HepG2 (cell line): ENCODE measurements around the gene TP53BP2. TPM values are rescaled to one million over a fixed set of nuclear protein-coding genes. Genes with fewer than 3 reads are reported as not detected.

ENCODE experiments used
- ATAC-seq: fragments of 200-7000 bp; cut with Tn5 transposase; 3 replicates; pipeline ENCODE4 v1.9.1; 2020; ENCODE audit warnings: mild to moderate bottlenecking, moderate library complexity
- BruUV-seq: library from RNA; stranded (reverse); fragments of 400-500 nt; replicated peaks from 2 replicates; lab custom pipeline; 2021; lab: Mats Ljungman, UMichigan
- CTCF ChIA-PET: fragments of 300-600 bp; formaldehyde crosslinking; extraction: SDS; loops from one replicate; lab custom pipeline; 2021; ENCODE audit warnings: low total read pairs, inconsistent platforms, low intra/inter-chr PET ratio; lab: Yijun Ruan, JAX
- POLR2A ChIA-PET: fragments of 350-600 bp; sonication (Branson Sonifier 250); formaldehyde crosslinking; loops from one replicate; lab custom pipeline; 2020; ENCODE audit warnings: antibody characterized with exemption, inconsistent platforms; lab: Yijun Ruan, JAX
- DNase-seq: peaks from one replicate; pipeline ENCODE4 v3.0.0-alpha.2; 2015; ENCODE audit warnings: low spot score
- FAIRE-seq: peaks from 3 replicates; lab custom pipeline; 2011; peaks lifted over from hg19 to GRCh38; lab: Jason Lieb, UNC
- H2AFZ ChIP-seq: one replicate; pipeline ENCODE4 v1.6.1; 2011; ENCODE audit warnings: low read length, inconsistent platforms
- H3K27ac ChIP-seq: fragments of 300-600 bp; 3 replicates; pipeline ENCODE4 v1.8.0; 2011; ENCODE audit warnings: mixed run types, mild to moderate bottlenecking, mixed read lengths, low read length, inconsistent platforms; ENCODE audit not compliant: insufficient read depth; ENCODE audit errors: extremely low read length
- H3K27me3 ChIP-seq, 2 experiments: fragments of 200-600 bp in 1 of 2; 2 replicates in 1 of 2; 3 replicates in 1 of 2; pipeline versions ENCODE4 v1.6.0 to v1.8.0; 2011; ENCODE audit warnings: low read length in 2 of 2, mild to moderate bottlenecking in 2 of 2, moderate library complexity in 2 of 2, inconsistent platforms in 1 of 2; ENCODE audit not compliant: insufficient read depth in 2 of 2, control insufficient read depth in 1 of 2
- H3K36me3 ChIP-seq, 2 experiments: fragments of 200-600 bp in 1 of 2; replicated peaks in 1 of 2; 2 replicates in 1 of 2; 3 replicates in 1 of 2; pipeline versions ENCODE4 v1.5.1 to v1.8.0; 2011; ENCODE audit warnings: low read length in 2 of 2, inconsistent platforms in 1 of 2; ENCODE audit not compliant: insufficient read depth in 2 of 2, control insufficient read depth in 1 of 2
- H3K4me1 ChIP-seq: 2 replicates; pipeline ENCODE4 v1.5.1; 2012; ENCODE audit warnings: low read length, inconsistent platforms; ENCODE audit not compliant: insufficient read depth
- H3K4me2 ChIP-seq: 2 replicates; pipeline ENCODE4 v1.6.0; 2011; ENCODE audit warnings: low read depth, low read length, inconsistent platforms
- H3K4me3 ChIP-seq, 3 experiments: fragments of 200-600 bp in 1 of 3; sonication (generic), shearing (Covaris generic) in 1 of 3; replicated peaks in 1 of 3; 2 replicates each; pipeline ENCODE4 v1.5.1; 2011 to 2016; ENCODE audit warnings: low read length in 3 of 3, inconsistent platforms in 2 of 3, low read depth in 2 of 3, mild to moderate bottlenecking in 2 of 3, control low read depth in 1 of 3, mixed read lengths in 1 of 3; ENCODE audit not compliant: insufficient read depth in 1 of 3
- H3K79me2 ChIP-seq: one replicate; pipeline ENCODE4 v1.6.1; 2011; ENCODE audit warnings: low read length, inconsistent platforms; ENCODE audit not compliant: insufficient read depth
- H3K9ac ChIP-seq: 2 replicates; pipeline ENCODE4 v1.6.0; 2011; ENCODE audit warnings: mild to moderate bottlenecking, low read depth, low read length, inconsistent platforms; ENCODE audit not compliant: insufficient read depth
- H3K9me3 ChIP-seq: 2 replicates; pipeline ENCODE4 v1.5.1; 2012; ENCODE audit warnings: mild to moderate bottlenecking, low read length
- H4K20me1 ChIP-seq: 2 replicates; pipeline ENCODE4 v1.6.0; 2011; ENCODE audit warnings: inconsistent platforms, mild to moderate bottlenecking, low read length, moderate library complexity; ENCODE audit not compliant: insufficient read depth
- ARNT2 ChIP-seq: sonication (generic); formaldehyde crosslinking; IDR thresholded peaks from 2 replicates; pipeline ENCODE4 v1.8.0; 2022; ENCODE audit warnings: mild to moderate bottlenecking, low read depth, missing genetic modification reagents, moderate library complexity
- CTCF ChIP-seq: sonication (generic); formaldehyde crosslinking; IDR thresholded peaks from 2 replicates; pipeline ENCODE4 v1.5.0; 2020; ENCODE audit warnings: mild to moderate bottlenecking, missing genetic modification reagents, moderate library complexity
- DBP ChIP-seq: sonication (generic); formaldehyde crosslinking; IDR thresholded peaks from 2 replicates; pipeline ENCODE4 v1.4.0; 2020; ENCODE audit warnings: missing genetic modification reagents; ENCODE audit errors: not compliant biosample characterization
- ELF1 ChIP-seq: sonication (generic); formaldehyde crosslinking; IDR thresholded peaks from 2 replicates; pipeline ENCODE4 v1.4.0; 2020; ENCODE audit warnings: missing genetic modification reagents
- FOXA3 ChIP-seq: IDR thresholded peaks from 2 replicates; pipeline ENCODE4 v1.6.1; 2016; ENCODE audit warnings: missing genetic modification reagents, missing compliant biosample characterization
- HNRNPLL ChIP-seq: fragments of 200-400 bp; formaldehyde crosslinking; IDR thresholded peaks from 2 replicates; pipeline ENCODE4 v1.6.1; 2017; ENCODE audit warnings: mild to moderate bottlenecking, low read depth, low read length; ENCODE audit not compliant: poor library complexity, severe bottlenecking
- MTF2 ChIP-seq: sonication (generic); formaldehyde crosslinking; IDR thresholded peaks from 2 replicates; pipeline ENCODE4 v1.5.0; 2020; ENCODE audit warnings: missing genetic modification reagents, borderline replicate concordance
- PAX8 ChIP-seq: sonication (generic); formaldehyde crosslinking; IDR thresholded peaks from 2 replicates; pipeline ENCODE4 v1.8.0; 2022; ENCODE audit warnings: mild to moderate bottlenecking, missing genetic modification reagents, borderline replicate concordance
- RFX1 ChIP-seq: fragments of 450-650 bp; IDR thresholded peaks from 2 replicates; pipeline ENCODE4 v1.6.1; 2017
- SMC3 ChIP-seq: IDR thresholded peaks from 2 replicates; pipeline ENCODE4 v1.6.1; 2011; ENCODE audit warnings: low read length, improper control_type of control experiment
- SNAI1 ChIP-seq: sonication (generic); formaldehyde crosslinking; IDR thresholded peaks from 2 replicates; pipeline ENCODE4 v1.5.0; 2020; ENCODE audit warnings: mild to moderate bottlenecking, missing genetic modification reagents, borderline replicate concordance
- YY1 ChIP-seq: IDR thresholded peaks from 2 replicates; pipeline ENCODE4 v1.6.1; 2011; ENCODE audit warnings: low read length, low read depth, moderate library complexity, mild to moderate bottlenecking; ENCODE audit not compliant: insufficient read depth, insufficient replicate concordance
- ZNF143 ChIP-seq: sonication (generic); formaldehyde crosslinking; IDR thresholded peaks from 2 replicates; pipeline ENCODE4 v1.4.0; 2020; ENCODE audit warnings: missing genetic modification reagents
- ZNF180 ChIP-seq: sonication (generic); formaldehyde crosslinking; IDR thresholded peaks from 2 replicates; pipeline ENCODE4 v1.4.0; 2020; ENCODE audit warnings: low read depth, missing genetic modification reagents, borderline replicate concordance
- ZNF687 ChIP-seq: sonication (generic); formaldehyde crosslinking; IDR thresholded peaks from 2 replicates; pipeline ENCODE4 v1.5.1; 2020; ENCODE audit warnings: mild to moderate bottlenecking, missing genetic modification reagents, moderate library complexity
- WGBS: methylation state at CpG from one replicate; pipeline ENCODE4 v1.1.6; 2017; ENCODE audit warnings: low lambda C conversion rate; 5-methylcytosine and 5-hydroxymethylcytosine counted together
- in situ Hi-C: cut with HindIII; loops from 2 replicates; pipeline ENCODE4 v1.10.0; 2017; ENCODE audit warnings: low pct_unique_long_range_greater_than_20kb; ENCODE audit not compliant: extremely low pct_ligation_motif_present
- intact Hi-C: fragments of 100-400 bp; cut with micrococcal nuclease; formaldehyde crosslinking; loops from one replicate; pipeline ENCODE4 v1.10.0; 2022; ENCODE audit not compliant: unreplicated experiment
- polyA plus RNA-seq, 8 experiments: library from polyadenylated mRNA; depleted of rRNA in 3 of 8; stranded (reverse) in 7 of 8; unstranded in 1 of 8; fragments of >200 nt; fragmentation: Illumina TruSeq in 4 of 8; extraction: Trizol in 4 of 8; gene quantifications; 2 replicates each; pipeline versions ENCODE4 v1.2.1 to v1.2.3, GENCODE V29; 2011 to 2016; ENCODE audit warnings: low read depth in 4 of 8, missing spikeins in 1 of 8, mixed read lengths in 1 of 8; ENCODE audit not compliant: insufficient read depth in 1 of 8
- total RNA-seq, 5 experiments: library from RNA; depleted of rRNA; stranded (reverse); fragments of >200 nt; fragmentation: Illumina TruSeq; extraction: Trizol; gene quantifications; 2 replicates each; pipeline ENCODE4 v1.2.3, GENCODE V29; 2016; ENCODE audit warnings: low read depth in 1 of 5

The TP53BP2 gene
- total and polyA plus RNA-seq, 2 of the 13 experiments (the other 11 are each of a cell fraction or from before 2014, with no cell fraction given): 10.0 to 14.0 TPM

GRCh38 chr1:223748773-223749733, 96.7 kb downstream of the TP53BP2 start:
- H3K36me3 ChIP-seq: no peaks in the 10 kb centered on the region; a peak in 1 of 5 replicates
- no TSS peak for BruUV-seq
- ATAC-seq: peak; percentile 78
- TF ChIP-seq ZNF143 (CRISPR knock-in tag) (no peak), MTF2 (CRISPR knock-in tag) (0 out of 2 replicates have a peak, but pooled peaks have one; percentile 37), SNAI1 (no peak), ELF1 (CRISPR knock-in tag) (no peak), DBP (no peak), ARNT2 (CRISPR knock-in tag) (0 out of 2 replicates have a peak, but pooled peaks have one; percentile 29), PAX8 (CRISPR knock-in tag) (no peak), CTCF (CRISPR knock-in tag) (peak; percentile 80), ZNF687 (CRISPR knock-in tag) (peak; percentile 49), RFX1 (no peak), ZNF180 (no peak), HNRNPLL (peak; percentile 36), YY1 (peak; percentile 43), FOXA3 (CRISPR knock-in tag) (peak; percentile 10; the same call in 1 of the 2 replicates), SMC3 (peak; percentile 53; the same call in 1 of the 2 replicates)

More at GRCh38 chr1:223748773-223749733, 96.7 kb downstream of the TP53BP2 start:
- intact Hi-C loops: loop anchor here (1.0 to 5.0 kb wide), 2 partner anchors 37 to 51 kb away; partner anchors contain the start of gene CAPN2
- in situ Hi-C loops: no loop called here
- no peaks in the 10 kb centered on the region for H4K20me1 ChIP-seq
- H3K9me3 ChIP-seq: no peaks in the 10 kb centered on the region
- H3K4me1 ChIP-seq: peaks cover 17% of the 10 kb centered on the region
- CTCF ChIA-PET: interaction anchor here (0.9 to 3.6 kb wide), 4 partner anchors 37 to 53 kb away, joined by 3 to 49 read pairs (median 12); partner anchors contain the start of gene CAPN2
- POLR2A ChIA-PET: no interaction called here
- peak overlapping the region in 1 of 3 experiments; percentile 57; a peak in 1 of 6 replicates for H3K4me3 ChIP-seq
- H3K4me2 ChIP-seq: peak overlapping the region; percentile 70
- 0 out of 5 replicates have a peak, but pooled peaks cover 0 to 2% of the 10 kb centered on the region in 2 experiments for H3K27me3 ChIP-seq
- H3K9ac ChIP-seq: no peak overlapping the region
- no peaks in the 10 kb centered on the region for H3K79me2 ChIP-seq
- 67% methylated on average over 42 of the region's 61 CpGs for WGBS
- H3K27ac ChIP-seq: no peak overlapping the region
- DNase-seq (no peak), FAIRE-seq (no peak)
- no peak overlapping the region for H2AFZ ChIP-seq
